SK-N-SH treated with all-trans-retinoic acid at 6 μM for 48 hours (cell line): ENCODE results near the gene TARS1.

Experiments used
- ARNTL ChIP-seq: fragments of 450-650 bp; formaldehyde crosslinking; IDR thresholded peaks from 2 replicates; pipeline ENCODE4 v1.5.0; 2020; ENCODE audit warnings: low read depth, mild to moderate bottlenecking, moderate library complexity, borderline replicate concordance
- ESRRG ChIP-seq: fragments of 250-450 bp; sonication (Bioruptor Pico); IDR thresholded peaks from 2 replicates; pipeline ENCODE4 v1.6.1; 2021; ENCODE audit warnings: mild to moderate bottlenecking
- GLIS3 ChIP-seq: fragments of 250-450 bp; sonication (Bioruptor Pico); IDR thresholded peaks from 2 replicates; pipeline ENCODE4 v1.5.0; 2020; ENCODE audit warnings: mild to moderate bottlenecking, moderate library complexity
- RARB ChIP-seq: fragments of 250-450 bp; sonication (Bioruptor Pico); IDR thresholded peaks from 2 replicates; pipeline ENCODE4 v1.8.0; 2021; ENCODE audit warnings: mild to moderate bottlenecking, moderate library complexity
- TCF4 ChIP-seq: fragments of 250-450 bp; sonication (Bioruptor Pico); IDR thresholded peaks from 2 replicates; pipeline ENCODE4 v1.8.0; 2021; ENCODE audit warnings: mild to moderate bottlenecking, moderate library complexity, borderline replicate concordance
- ZNF70 ChIP-seq: fragments of 450-650 bp; formaldehyde crosslinking; IDR thresholded peaks from 2 replicates; pipeline ENCODE4 v1.5.0; 2020; ENCODE audit warnings: mild to moderate bottlenecking, moderate library complexity
- TF ChIP-seq, protein P1 (sequence below): fragments of 250-450 bp; sonication (Bioruptor Pico); IDR thresholded peaks from 2 replicates; pipeline ENCODE4 v1.5.1; 2020; ENCODE audit warnings: low read depth, mild to moderate bottlenecking, moderate library complexity

DNA sequence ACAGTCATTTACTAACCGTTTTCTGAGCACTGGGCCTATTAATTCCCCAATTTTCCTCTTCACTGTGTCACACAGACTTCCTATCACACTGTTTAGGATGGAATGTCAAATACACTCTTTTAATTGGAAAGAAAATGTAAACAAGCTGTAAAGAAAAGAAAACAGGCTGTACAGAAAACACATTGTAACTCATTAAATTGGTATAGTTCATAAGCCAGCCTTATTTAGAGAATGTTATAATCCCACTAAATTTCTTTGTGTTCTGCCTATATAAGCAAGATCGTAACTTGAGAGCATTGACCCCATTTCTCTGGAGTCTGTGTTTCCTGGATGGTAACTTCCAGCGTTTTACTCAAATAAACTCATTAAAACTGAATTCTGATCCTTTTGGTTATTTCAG, 46.5 kb downstream of the TARS1 start:
- TF ChIP-seq GLIS3 (CRISPR knock-in tag) (no peak), ARNTL (CRISPR knock-in tag) (no peak), ZNF70 (CRISPR knock-in tag) (no peak), RARB (CRISPR knock-in tag) (no peak), TCF4 (CRISPR knock-in tag) (no peak), ESRRG (CRISPR knock-in tag) (no peak)
- TF ChIP-seq, protein P1, sequence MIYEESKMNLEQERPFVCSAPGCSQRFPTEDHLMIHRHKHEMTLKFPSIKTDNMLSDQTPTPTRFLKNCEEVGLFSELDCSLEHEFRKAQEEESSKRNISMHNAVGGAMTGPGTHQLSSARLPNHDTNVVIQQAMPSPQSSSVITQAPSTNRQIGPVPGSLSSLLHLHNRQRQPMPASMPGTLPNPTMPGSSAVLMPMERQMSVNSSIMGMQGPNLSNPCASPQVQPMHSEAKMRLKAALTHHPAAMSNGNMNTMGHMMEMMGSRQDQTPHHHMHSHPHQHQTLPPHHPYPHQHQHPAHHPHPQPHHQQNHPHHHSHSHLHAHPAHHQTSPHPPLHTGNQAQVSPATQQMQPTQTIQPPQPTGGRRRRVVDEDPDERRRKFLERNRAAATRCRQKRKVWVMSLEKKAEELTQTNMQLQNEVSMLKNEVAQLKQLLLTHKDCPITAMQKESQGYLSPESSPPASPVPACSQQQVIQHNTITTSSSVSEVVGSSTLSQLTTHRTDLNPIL (CRISPR knock-in tag) = no peak
